ENCODE data around the gene SAE1. TPM values are rescaled to one million over a fixed set of nuclear protein-coding genes. Genes with fewer than 3 reads are reported as not detected.

Gene SAE1
- total and polyA plus RNA-seq, 2 of the 4 experiments (the other 2 are of a cell fraction), result 165 to 184 TPM

DNA sequence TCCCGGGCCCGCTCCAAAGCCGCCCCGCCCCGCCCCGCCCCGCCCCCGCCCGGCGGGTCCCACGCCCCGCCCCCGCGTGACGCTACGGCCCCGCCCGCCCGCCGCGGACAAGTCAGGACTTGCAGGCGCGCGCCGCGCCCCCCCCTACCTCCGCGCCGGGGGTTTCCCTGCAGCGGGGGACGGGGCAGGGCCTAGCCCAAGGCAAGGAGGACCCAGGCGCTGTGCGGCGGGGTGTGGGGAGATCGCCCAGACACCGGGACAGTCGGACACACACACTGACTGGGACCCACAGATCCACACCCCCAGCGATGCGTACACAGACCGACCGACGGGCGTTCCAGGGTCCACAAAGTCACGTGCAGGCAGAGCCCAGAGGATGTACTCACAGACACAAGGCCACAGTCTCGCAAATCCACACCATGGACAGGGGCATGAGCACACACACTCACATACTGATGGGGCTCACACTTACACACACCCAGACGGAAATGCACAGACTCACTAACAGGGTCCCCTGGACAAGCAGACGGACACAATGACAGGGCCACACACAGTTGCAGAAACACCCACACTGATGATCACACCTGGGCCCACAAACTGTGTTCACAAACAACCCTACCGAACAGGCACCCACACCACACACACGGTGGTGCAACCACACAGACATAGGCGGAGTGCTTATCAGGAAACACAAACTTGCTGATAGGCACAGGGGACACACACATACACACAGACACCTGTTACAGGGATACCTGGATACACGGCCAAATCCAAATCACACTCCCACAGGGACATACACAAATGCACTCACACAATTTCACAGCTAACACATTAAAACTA lies 100.8 kb downstream of the SAE1 start:
- Histone ChIP-seq H2AK9ac (replicated peaks; ENCODE audit: low read depth, low read length, poor library complexity) (peak overlapping the region; percentile 99), H4K20me1 (ENCODE audit: insufficient read depth, low read length) (peaks cover 29% of the 10 kb centered on the region), H3K23ac (ENCODE audit: low read depth, low read length) (peak overlapping the region; percentile 100), H2BK20ac (ENCODE audit: low read depth, low read length) (peak overlapping the region; percentile 100), H4K8ac (ENCODE audit: low read depth in 2 of 2, low read length in 2 of 2) (peak overlapping the region; percentile 85 to 96), H2BK15ac (ENCODE audit: low read depth, low read length) (peak overlapping the region; percentile 100; the same call in 2 of the 3 replicates), H3K4me3 (ENCODE audit: insufficient read depth, low read depth, low read length) (peak overlapping the region; percentile 96), H2AFZ (replicated peaks; ENCODE audit: low read length, poor library complexity) (peak overlapping the region; percentile 97), H2BK5ac (ENCODE audit: low read depth, low read length, poor library complexity, severe bottlenecking) (peak overlapping the region; percentile 99), H3K9ac (ENCODE audit: low read depth, low read length) (peak overlapping the region; percentile 77), H3K18ac (ENCODE audit: low read depth, low read length) (peak overlapping the region; percentile 64), H3K27me3 (ENCODE audit: control insufficient read depth, insufficient read depth, low read length) (no peaks in the 10 kb centered on the region), H4K91ac (ENCODE audit: insufficient read depth, low read depth, low read length) (peak overlapping the region; percentile 94), H3K4me2 (ENCODE audit: low read depth, low read length) (peak overlapping the region; percentile 78), H3K9me3 (ENCODE audit: control insufficient read depth, insufficient read depth, low read length) (no peaks in the 10 kb centered on the region), H3K36me3 (ENCODE audit: control insufficient read depth, insufficient read depth, low read length) (no peaks in the 10 kb centered on the region), H3K4ac (ENCODE audit: low read depth, low read length) (peak overlapping the region; percentile 100), H3K56ac (ENCODE audit: extremely low read depth, insufficient read depth, low read length) (peak overlapping the region; percentile 90), H2BK120ac (ENCODE audit: low read depth, low read length) (peak overlapping the region; percentile 98), H3K27ac (ENCODE audit: insufficient read depth, low read length) (peak overlapping the region; percentile 96), H2AK5ac (ENCODE audit: low read depth, low read length) (peak overlapping the region; percentile 100), H4K5ac (ENCODE audit: low read depth, low read length) (peak overlapping the region; percentile 38), H3K9me1 (ENCODE audit: insufficient read depth, low read length) (peaks cover 21% of the 10 kb centered on the region), H3K14ac (replicated peaks; ENCODE audit: low read depth, low read length) (peak overlapping the region; percentile 100), H3K4me1 (ENCODE audit: control insufficient read depth, insufficient read depth, low read length) (peaks cover 24% of the 10 kb centered on the region), H3K79me1 (ENCODE audit: low read depth in 1 of 2, low read length in 2 of 2) (peaks cover 10 to 44% of the 10 kb centered on the region in 2 experiments)
- 10% methylated on average over 17 of the region's 51 CpGs; no CpG with 5 or more reads in 1 of the 2 experiments for WGBS, 2 experiments (ENCODE audit: extremely low coverage in 2 of 2, insufficient read length in 1 of 2)
- ChIA-PET CTCF (no interaction called here), POLR2A (ENCODE audit: unreplicated experiment) (interaction anchor here (0.8 kb wide), 1 partner anchor 444 kb away, joined by 4 read pairs; no protein-coding TSS in a partner anchor)
- in situ Hi-C loops (cut with MboI; ENCODE audit: low sequenced_read_pairs), result no loop called here
- intact Hi-C loops (cut with micrococcal nuclease), result no loop called here
- DNase-seq (peak; percentile 90), ATAC-seq (ENCODE audit: low read depth) (peak; percentile 60)
- dilution Hi-C loops (cut with HindIII; ENCODE audit: low sequenced_read_pairs, unreplicated experiment), result no loop called here
- no TSS peak for BruUV-seq (replicated peaks)
- TF ChIP-seq NFE2L2 (IDR thresholded peaks at IDR 0.05; ENCODE audit: low read depth, low read length) (no peak), MAZ (IDR thresholded peaks at IDR 0.05; ENCODE audit: borderline replicate concordance, low read depth, low read length) (peak; percentile 96), CEBPB (IDR thresholded peaks at IDR 0.05; ENCODE audit: low read depth, low read length) (no peak), RCOR1 (IDR thresholded peaks at IDR 0.05; ENCODE audit: insufficient replicate concordance, low read length) (no peak), RFX5 (IDR thresholded peaks at IDR 0.05; ENCODE audit: low read depth, low read length) (no peak), BHLHE40 (IDR thresholded peaks at IDR 0.05; ENCODE audit: low read depth, low read length) (peak; percentile 95), CHD1 (IDR thresholded peaks at IDR 0.05; ENCODE audit: low read depth, low read length) (no peak), ELK1 (IDR thresholded peaks at IDR 0.05; ENCODE audit: borderline replicate concordance, low read depth, low read length) (no peak), FOS (IDR thresholded peaks at IDR 0.05; ENCODE audit: low read depth, low read length) (no peak), POLR2A (IDR thresholded peaks at IDR 0.05; ENCODE audit: low read depth, low read length) (peak; percentile 68; the same call in 1 of the 2 replicates), MAFK (IDR thresholded peaks at IDR 0.05; ENCODE audit: low read depth, low read length) (no peak), SMC3 (IDR thresholded peaks at IDR 0.05; ENCODE audit: low read depth, low read length) (no peak)
- TF ChIP-seq, protein P1, sequence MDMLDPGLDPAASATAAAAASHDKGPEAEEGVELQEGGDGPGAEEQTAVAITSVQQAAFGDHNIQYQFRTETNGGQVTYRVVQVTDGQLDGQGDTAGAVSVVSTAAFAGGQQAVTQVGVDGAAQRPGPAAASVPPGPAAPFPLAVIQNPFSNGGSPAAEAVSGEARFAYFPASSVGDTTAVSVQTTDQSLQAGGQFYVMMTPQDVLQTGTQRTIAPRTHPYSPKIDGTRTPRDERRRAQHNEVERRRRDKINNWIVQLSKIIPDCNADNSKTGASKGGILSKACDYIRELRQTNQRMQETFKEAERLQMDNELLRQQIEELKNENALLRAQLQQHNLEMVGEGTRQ (IDR thresholded peaks at IDR 0.05; ENCODE audit: low read depth, low read length), result peak; percentile 92
- TF ChIP-seq, protein P2, sequence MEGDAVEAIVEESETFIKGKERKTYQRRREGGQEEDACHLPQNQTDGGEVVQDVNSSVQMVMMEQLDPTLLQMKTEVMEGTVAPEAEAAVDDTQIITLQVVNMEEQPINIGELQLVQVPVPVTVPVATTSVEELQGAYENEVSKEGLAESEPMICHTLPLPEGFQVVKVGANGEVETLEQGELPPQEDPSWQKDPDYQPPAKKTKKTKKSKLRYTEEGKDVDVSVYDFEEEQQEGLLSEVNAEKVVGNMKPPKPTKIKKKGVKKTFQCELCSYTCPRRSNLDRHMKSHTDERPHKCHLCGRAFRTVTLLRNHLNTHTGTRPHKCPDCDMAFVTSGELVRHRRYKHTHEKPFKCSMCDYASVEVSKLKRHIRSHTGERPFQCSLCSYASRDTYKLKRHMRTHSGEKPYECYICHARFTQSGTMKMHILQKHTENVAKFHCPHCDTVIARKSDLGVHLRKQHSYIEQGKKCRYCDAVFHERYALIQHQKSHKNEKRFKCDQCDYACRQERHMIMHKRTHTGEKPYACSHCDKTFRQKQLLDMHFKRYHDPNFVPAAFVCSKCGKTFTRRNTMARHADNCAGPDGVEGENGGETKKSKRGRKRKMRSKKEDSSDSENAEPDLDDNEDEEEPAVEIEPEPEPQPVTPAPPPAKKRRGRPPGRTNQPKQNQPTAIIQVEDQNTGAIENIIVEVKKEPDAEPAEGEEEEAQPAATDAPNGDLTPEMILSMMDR (conservative IDR thresholded peaks at IDR 0.05; ENCODE audit: low read depth, low read length), result no peak

Data from IMR-90 (cell line).